Activated CD4-positive, alpha-beta T cell treated with anti-CD3 and anti-CD28 coated beads, Interleukin-2, Interleukin-4, amounts not matched to agents 100 ng/mL and 50 ng/mL, durations not matched to agents 16 hours and 8 hours (primary cell): ENCODE data around the gene MYL2.
"Not testable (repeated sequence)": the region's sequence is repeated elsewhere in the genome, so short reads cannot be mapped to it uniquely, and the experiment has no call there.

Source experiments
- DNase-seq: peaks from one replicate; pipeline ENCODE4 v3.0.0-alpha.2; 2020; ENCODE audit warnings: low spot score

Gene MYL2

GRCh38 chr12:110920324-110920910 lies at the start of gene MYL2:
Gene MYL2, minus strand, starts transcription at chr12:110920579. Its CDS starts 50 bp downstream, at chr12:110920529.
- no peak for DNase-seq

- DNase-seq: no peak
Observed at GRCh38 chr12:110966081-110966760, 45.8 kb upstream of the MYL2 start.

GRCh38 chr12:110965574-110965973 lies 45.2 kb upstream of the MYL2 start:
- no peak for DNase-seq

- DNase-seq: no peak
Observed at GRCh38 chr12:110960795-110961194, 40.4 kb upstream of the MYL2 start.

- DNase-seq: no peak
Observed at GRCh38 chr12:110957652-110958051, 37.3 kb upstream of the MYL2 start.

- no peak for DNase-seq
Observed at GRCh38 chr12:110957159-110957558, 36.8 kb upstream of the MYL2 start.

GRCh38 chr12:110950867-110951266 lies 30.5 kb upstream of the MYL2 start:
- not testable (repeated sequence) for DNase-seq

- DNase-seq: not testable (repeated sequence)
Observed at GRCh38 chr12:110950466-110950865, 30.1 kb upstream of the MYL2 start.

- DNase-seq: no peak
Observed at GRCh38 chr12:110948041-110948440, 27.7 kb upstream of the MYL2 start.

- no peak for DNase-seq
Observed at GRCh38 chr12:110943373-110943772, 23.0 kb upstream of the MYL2 start.

GRCh38 chr12:110941391-110941790 lies 21.0 kb upstream of the MYL2 start:
- no peak for DNase-seq

- DNase-seq: no peak
Observed at GRCh38 chr12:110940933-110941332, 20.6 kb upstream of the MYL2 start.

- no peak for DNase-seq
Observed at GRCh38 chr12:110940296-110940695, 19.9 kb upstream of the MYL2 start.

GRCh38 chr12:110937104-110937641 lies 16.8 kb upstream of the MYL2 start:
- peak; percentile 50 for DNase-seq

GRCh38 chr12:110936367-110937103 lies 16.2 kb upstream of the MYL2 start:
- DNase-seq: no peak

- no peak for DNase-seq
Observed at GRCh38 chr12:110935588-110935987, 15.2 kb upstream of the MYL2 start.

GRCh38 chr12:110934093-110934852 lies 13.9 kb upstream of the MYL2 start:
- DNase-seq: no peak

- no peak for DNase-seq
Observed at GRCh38 chr12:110933326-110933974, 13.1 kb upstream of the MYL2 start.

- DNase-seq: no peak
Observed at GRCh38 chr12:110932046-110932445, 11.7 kb upstream of the MYL2 start.

GRCh38 chr12:110931315-110931728 lies 10.9 kb upstream of the MYL2 start:
- no peak for DNase-seq
